ENCODE data around the gene GALNT9.

The GALNT9 gene

GRCh38 chr12:132171968-132172521 lies 157.3 kb downstream of the GALNT9 start:
- no peak for DNase-seq (ENCODE audit: low read depth, low spot score)

GRCh38 chr12:132171293-132171967 lies 158.0 kb downstream of the GALNT9 start:
- no peak for DNase-seq (ENCODE audit: low read depth, low spot score)

DNA sequence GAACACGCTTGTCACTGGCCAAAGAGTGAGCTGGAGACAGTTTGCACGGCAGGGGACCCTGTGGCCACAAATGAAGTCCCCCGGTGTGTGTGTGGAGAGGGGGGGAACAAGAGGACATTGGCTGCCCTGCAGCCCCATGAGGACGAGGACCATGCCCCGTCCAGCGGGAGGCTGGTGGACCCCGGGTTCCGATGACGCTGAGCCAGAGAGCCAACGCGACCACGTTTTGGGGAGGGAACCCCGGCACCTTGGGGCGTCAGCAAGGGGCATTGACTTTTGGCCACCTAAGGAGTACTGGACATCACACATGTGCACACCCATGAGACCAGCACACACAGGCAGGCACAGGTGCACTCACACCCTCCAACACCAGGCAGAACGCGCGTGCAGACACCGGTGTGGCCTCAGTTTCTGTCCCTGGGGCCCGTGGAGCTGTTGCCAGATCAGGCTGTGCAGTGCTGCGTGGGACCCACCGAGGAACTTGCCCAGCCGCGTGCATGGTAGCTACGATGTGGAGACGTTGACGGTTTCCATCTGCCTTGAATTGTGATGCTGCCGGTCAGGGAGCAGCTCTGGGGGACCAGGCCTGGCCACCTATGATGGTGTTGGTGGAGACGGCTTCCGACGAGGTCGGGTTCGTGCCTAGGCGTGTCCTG lies 158.6 kb downstream of the GALNT9 start:
- no peak for DNase-seq (ENCODE audit: low read depth, low spot score)

DNA sequence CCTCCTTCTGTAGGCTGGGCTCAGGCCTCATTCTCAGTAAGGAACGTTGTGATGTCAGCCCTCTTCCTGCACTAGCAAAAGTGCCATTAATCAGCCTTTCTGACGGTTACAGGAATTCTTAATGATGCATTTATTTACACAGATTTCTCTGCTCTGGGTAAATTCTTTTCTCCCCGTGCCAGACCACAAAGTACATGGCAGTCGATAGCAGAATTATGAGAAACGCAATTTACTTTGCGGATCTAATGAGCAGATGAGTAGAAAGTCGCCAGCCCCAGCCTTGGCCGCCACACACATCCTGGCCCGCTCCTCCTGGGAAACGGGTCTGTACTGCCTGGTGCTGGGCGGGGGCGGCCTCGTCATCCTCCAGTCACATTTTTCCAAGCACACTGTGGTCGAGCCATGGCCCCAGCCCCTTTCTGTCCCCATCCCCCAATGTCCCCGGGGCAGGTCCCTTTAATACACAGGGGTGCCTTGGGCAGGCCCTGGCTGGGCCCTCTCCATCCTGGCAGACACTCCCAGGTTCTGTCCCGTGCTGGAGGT lies 159.2 kb downstream of the GALNT9 start:
- DNase-seq (ENCODE audit: low read depth, low spot score), result no peak

DNA sequence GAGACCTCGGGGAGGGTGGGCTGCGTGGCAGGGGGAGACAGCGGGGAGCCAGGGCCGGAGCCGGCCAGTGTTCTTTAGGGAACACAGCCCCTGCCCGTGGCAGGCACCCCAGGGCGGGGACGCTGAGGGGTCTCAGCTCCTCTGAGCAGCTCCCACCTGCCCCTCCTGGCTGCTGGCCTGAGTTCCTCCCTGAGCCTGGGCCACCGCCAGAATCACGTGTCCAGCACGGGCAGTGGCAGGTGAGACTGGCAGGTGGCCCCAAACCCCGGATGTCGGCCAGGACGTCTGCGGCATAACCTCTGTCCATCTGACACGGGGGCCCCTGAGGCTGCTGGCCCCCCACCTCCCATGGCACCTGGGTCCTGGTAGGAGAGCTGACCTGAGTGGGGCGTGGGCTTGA lies 160.0 kb downstream of the GALNT9 start:
- DNase-seq (ENCODE audit: low read depth, low spot score), result no peak

GRCh38 chr12:132168311-132169031 lies 160.9 kb downstream of the GALNT9 start:
- DNase-seq (ENCODE audit: low read depth, low spot score), result no peak

DNA sequence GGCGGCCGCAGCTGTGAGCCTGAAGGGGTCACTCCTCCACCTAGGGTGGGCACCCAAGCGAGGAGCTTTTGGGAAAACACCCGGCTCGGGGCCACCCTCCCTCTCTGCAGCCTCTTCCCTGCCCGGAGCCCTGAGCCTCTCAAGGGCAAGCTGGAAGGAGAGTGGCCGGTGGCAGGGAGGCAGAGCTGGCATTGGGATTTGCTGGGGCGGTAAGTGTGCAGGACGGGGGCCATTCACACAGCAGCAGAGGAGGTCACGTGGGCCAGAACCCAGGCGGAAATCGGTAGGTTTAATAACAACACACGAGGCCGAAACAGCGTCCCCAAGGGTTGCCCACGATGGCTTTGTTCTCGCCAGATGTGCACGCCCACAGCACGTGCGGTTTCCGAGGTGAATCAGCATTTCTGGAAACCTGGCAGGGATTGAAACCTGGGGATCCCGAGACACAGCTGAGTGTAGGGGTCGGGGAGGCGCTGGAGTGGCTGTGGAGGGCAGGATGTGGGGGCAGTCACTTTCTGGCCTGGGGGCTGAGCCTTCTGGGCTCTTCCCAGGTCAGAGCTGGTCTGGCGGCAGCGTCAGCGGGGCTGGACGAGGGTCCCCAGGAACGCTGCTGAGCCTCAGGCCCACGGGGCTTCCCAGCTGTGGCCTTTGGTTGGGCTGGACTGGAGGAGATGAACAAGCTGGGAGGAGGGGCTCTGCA lies 161.6 kb downstream of the GALNT9 start:
- DNase-seq (ENCODE audit: low read depth, low spot score), result no peak

GRCh38 chr12:132166801-132167591 lies 162.4 kb downstream of the GALNT9 start:
- DNase-seq (ENCODE audit: low read depth, low spot score), result no peak

- DNase-seq (ENCODE audit: low read depth, low spot score), result no peak
Measured at GRCh38 chr12:132166093-132166492, 163.3 kb downstream of the GALNT9 start.

- DNase-seq (ENCODE audit: low read depth, low spot score), result no peak
Measured at GRCh38 chr12:132165584-132165983, 163.8 kb downstream of the GALNT9 start.

GRCh38 chr12:132164426-132164825 lies 165.0 kb downstream of the GALNT9 start:
- DNase-seq (ENCODE audit: low read depth, low spot score), result no peak

DNA sequence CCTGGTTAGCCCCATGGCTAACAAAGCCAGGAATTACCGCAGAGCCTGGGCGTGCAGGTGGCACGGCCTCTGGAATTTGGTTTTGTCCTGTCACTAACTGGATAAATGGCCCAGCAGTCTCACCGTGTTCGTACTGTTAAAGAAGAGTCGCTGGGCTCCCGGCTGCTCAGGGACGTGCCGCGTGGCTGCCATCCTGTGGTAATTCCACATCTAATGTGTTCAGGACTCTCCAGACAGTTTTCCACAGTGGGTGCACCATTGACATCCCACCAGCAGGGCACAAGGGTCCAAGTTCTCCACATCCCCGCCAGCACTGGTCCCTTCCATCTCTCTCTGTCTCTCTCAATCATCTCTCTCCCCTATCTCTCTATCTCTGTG lies 165.5 kb downstream of the GALNT9 start:
- no peak for DNase-seq (ENCODE audit: low read depth, low spot score)

GRCh38 chr12:132163041-132163910 lies 166.1 kb downstream of the GALNT9 start:
- no peak for DNase-seq (ENCODE audit: low read depth, low spot score)

GRCh38 chr12:132162508-132163031 lies 166.8 kb downstream of the GALNT9 start:
- no peak for DNase-seq (ENCODE audit: low read depth, low spot score)

GRCh38 chr12:132161796-132162507 lies 167.4 kb downstream of the GALNT9 start:
- DNase-seq (ENCODE audit: low read depth, low spot score), result no peak

DNA sequence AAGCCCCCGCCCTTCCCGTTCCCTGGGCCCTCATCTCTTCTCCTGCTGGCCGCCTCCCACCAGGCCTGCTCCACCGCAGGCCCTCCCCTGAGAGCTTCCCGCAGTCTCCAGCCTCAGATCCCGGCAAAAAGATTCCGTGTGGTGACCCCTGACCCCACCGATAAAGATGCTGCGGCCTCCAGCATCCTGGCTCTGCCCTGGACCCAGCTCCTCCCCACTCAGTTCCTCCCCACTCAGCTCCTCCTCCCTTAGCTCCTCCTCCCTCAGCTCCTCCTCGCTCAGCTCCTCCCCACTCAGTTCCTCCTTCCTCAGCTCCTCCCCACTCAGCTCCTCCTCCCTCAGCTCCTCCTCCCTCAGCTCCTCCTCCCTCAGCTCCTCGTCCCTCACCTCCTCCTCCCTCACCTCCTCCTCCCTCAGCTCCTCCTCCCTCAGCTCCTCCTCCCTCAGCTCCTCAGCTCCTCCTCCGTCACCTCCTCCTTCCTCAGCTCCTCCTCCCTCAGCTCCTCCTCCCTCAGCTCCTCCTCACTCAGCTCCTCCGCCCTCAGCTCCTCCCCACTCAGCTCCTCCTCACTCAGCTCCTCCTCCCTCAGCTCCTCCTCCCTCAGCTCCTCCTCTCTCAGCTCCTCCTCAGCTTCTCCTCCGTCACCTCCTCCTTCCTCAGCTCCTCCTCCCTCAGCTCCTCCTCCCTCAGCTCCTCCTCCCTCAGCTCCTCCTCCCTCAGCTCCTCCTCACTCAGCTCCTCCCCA lies 168.2 kb downstream of the GALNT9 start:
- DNase-seq (ENCODE audit: low read depth, low spot score), result no peak

- no peak for DNase-seq (ENCODE audit: low read depth, low spot score)
Measured at GRCh38 chr12:132160601-132161035, 168.8 kb downstream of the GALNT9 start.

GRCh38 chr12:132160016-132160415 lies 169.4 kb downstream of the GALNT9 start:
- DNase-seq (ENCODE audit: low read depth, low spot score), result no peak

Data from brain pericyte (primary cell).